ENCODE measurements around the gene CDC42. TPM values are rescaled to one million over a fixed set of nuclear protein-coding genes. Genes with fewer than 3 reads are reported as not detected.

The CDC42 gene
- total RNA-seq, 4 donors from 2014 or later = 186 to 260 (median 205) TPM

DNA sequence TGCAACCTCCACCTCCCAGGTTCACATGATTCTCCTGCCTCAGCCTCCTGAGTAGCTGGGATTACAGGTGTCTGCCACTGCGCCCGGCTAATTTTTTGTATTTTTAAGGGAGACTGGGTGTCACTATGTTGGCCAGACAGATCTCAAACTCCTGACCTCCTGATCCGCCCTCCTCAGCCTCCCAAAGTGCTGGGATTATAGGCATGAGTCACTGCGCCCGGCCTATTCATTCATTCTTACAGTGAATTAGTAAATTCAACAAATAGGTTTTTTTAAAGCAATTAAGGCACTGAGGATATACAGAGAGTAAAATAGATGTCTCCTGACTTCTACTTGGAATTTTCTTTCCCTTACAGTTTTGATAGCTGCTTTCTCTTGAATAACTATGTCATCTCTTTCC lies 43.5 kb downstream of the CDC42 start:
- no peak for DNase-seq (ENCODE audit: low spot score)
- ATAC-seq (ENCODE audit: low FRiP score) = no peak
- TF ChIP-seq, protein P1, sequence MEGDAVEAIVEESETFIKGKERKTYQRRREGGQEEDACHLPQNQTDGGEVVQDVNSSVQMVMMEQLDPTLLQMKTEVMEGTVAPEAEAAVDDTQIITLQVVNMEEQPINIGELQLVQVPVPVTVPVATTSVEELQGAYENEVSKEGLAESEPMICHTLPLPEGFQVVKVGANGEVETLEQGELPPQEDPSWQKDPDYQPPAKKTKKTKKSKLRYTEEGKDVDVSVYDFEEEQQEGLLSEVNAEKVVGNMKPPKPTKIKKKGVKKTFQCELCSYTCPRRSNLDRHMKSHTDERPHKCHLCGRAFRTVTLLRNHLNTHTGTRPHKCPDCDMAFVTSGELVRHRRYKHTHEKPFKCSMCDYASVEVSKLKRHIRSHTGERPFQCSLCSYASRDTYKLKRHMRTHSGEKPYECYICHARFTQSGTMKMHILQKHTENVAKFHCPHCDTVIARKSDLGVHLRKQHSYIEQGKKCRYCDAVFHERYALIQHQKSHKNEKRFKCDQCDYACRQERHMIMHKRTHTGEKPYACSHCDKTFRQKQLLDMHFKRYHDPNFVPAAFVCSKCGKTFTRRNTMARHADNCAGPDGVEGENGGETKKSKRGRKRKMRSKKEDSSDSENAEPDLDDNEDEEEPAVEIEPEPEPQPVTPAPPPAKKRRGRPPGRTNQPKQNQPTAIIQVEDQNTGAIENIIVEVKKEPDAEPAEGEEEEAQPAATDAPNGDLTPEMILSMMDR (IDR thresholded peaks at IDR 0.05) = no peak

DNA sequence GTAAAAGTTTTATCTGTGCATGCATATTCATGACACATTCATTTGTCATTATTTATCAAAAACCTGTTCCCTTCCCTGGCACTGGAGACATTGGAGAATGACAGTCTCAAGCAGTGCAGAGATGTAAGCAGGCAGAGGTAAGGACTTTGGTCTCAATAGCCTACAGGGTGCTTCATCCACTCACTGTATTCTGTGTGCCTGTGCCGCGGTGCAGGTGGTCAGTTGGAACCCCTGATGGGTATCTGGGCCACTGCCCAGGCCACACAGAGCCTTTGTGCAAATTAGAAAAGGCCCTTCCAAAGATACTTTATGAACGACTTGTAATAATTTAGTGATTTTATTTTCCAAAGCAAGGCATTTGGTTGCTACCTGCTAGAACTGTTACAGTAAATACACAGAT lies 44.0 kb downstream of the CDC42 start:
- TF ChIP-seq, protein P1 (IDR thresholded peaks at IDR 0.05) = no peak
- ATAC-seq (ENCODE audit: low FRiP score) = no peak
- DNase-seq (ENCODE audit: low spot score) = no peak

GRCh38 chr1:22098752-22099151 lies 46.2 kb downstream of the CDC42 start:
- TF ChIP-seq, protein P1 (IDR thresholded peaks at IDR 0.05) = no peak
- ATAC-seq (ENCODE audit: low FRiP score) (no peak), DNase-seq (ENCODE audit: low spot score) (no peak)

DNA sequence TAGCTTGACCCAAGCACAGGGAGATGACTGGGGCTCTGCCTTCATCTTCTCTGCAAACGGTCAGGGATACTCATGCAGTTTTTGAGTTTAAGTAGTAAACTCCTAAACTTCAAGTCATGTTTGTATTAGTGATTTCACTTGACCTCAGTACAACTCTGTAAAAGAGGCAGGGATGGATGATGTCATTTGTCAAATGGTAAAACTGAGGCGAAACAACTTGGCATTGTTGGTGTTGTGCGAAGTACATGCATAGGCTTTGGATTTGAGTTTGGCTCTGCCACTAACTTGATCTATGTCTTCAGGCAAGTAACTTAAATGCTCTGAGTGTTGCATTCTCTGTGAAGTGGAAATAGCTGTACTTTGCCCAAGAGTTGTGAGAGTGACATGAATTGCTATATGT lies 47.7 kb downstream of the CDC42 start:
- TF ChIP-seq, protein P1 (IDR thresholded peaks at IDR 0.05) = no peak
- ATAC-seq (ENCODE audit: low FRiP score) = no peak
- DNase-seq (ENCODE audit: low spot score) = no peak

DNA sequence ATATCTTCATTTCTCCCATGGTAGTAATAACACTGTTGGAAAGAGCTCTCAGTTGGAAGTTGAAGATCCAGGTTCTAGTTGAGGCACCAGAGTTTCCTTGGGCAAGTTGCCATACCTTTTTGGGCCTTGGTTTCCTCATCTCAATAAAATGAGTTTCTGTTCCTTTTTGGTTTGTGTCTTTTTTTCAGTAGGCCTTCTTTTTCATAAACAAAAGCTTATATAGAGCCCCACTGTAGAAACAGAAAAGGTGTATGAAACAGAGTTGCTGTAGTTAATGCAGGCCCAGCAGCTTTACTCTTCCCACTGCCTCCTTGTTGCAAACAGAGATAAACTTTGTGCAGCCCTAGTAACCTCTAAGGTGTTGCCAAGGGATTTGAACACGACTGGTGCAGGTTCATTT lies 48.7 kb downstream of the CDC42 start:
- DNase-seq (ENCODE audit: low spot score) (no peak), ATAC-seq (ENCODE audit: low FRiP score) (no peak)
- TF ChIP-seq, protein P1 (IDR thresholded peaks at IDR 0.05) = no peak

- no peak for DNase-seq (ENCODE audit: low spot score)
- TF ChIP-seq, protein P1 (IDR thresholded peaks at IDR 0.05) = no peak
- ATAC-seq (ENCODE audit: low FRiP score) = no peak
Observed at GRCh38 chr1:22101995-22102394, 49.5 kb downstream of the CDC42 start.

- ATAC-seq (ENCODE audit: low FRiP score) = no peak
- no peak for DNase-seq (ENCODE audit: low spot score)
- TF ChIP-seq, protein P1 (IDR thresholded peaks at IDR 0.05) = no peak
Observed at GRCh38 chr1:22102746-22103145, 50.2 kb downstream of the CDC42 start.
